ENCODE results near the gene SEPTIN1. TPM values are rescaled to one million over a fixed set of nuclear protein-coding genes. Genes with fewer than 3 reads are reported as not detected.

SEPTIN1 gene
- total and polyA plus RNA-seq, 2 of the 13 experiments (the other 11 are each of a cell fraction or from before 2014, with no cell fraction given), result 0.18 to 0.67 TPM

DNA sequence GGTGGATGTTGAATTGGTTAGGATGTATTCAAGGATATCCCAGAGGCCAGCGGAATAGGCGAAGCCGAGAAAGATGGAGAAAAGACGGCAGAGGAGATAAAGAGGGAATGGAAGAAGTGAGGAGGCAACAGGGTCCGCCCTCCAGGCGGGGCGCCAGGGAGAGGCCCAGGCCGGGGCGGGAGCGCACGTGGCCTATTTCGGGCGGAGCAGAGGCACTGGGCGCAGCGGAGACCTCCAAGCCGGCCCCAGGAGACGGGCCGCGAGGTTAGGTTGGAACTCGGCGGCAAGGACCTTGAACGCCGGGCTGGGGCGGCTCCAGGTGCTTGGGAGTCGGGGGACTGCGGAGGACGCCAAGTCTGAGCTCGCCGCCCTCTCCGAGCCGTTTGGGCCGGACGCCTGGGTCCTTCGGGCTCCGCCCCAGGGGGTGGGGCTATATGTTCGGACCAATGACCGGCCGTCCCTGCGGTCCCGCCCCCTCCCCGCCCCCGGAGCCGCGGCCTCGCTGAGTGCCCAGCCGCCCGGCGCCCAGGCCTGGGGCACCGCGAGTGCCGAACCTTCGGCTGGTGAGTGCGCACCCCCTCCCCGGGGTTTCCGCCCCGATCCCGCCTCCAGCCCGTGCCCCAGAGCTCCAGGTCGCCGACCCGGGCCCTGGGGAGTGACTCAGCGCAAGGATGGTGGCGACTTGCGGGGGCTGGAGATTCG is 24.9 kb upstream of the SEPTIN1 start, which contains the start of gene ZNF771 (continued):
- TF ChIP-seq, protein P1, sequence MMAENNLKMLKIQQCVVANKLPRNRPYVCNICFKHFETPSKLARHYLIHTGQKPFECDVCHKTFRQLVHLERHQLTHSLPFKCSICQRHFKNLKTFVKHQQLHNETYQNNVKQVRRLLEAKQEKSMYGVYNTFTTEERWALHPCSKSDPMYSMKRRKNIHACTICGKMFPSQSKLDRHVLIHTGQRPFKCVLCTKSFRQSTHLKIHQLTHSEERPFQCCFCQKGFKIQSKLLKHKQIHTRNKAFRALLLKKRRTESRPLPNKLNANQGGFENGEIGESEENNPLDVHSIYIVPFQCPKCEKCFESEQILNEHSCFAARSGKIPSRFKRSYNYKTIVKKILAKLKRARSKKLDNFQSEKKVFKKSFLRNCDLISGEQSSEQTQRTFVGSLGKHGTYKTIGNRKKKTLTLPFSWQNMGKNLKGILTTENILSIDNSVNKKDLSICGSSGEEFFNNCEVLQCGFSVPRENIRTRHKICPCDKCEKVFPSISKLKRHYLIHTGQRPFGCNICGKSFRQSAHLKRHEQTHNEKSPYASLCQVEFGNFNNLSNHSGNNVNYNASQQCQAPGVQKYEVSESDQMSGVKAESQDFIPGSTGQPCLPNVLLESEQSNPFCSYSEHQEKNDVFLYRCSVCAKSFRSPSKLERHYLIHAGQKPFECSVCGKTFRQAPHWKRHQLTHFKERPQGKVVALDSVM (CRISPR knock-in tag; IDR thresholded peaks at IDR 0.05), result peak; percentile 77
- no peak for TF ChIP-seq NR2F6 (IDR thresholded peaks at IDR 0.05)
- peak; percentile 34; the same call in 1 of the 2 replicates for TF ChIP-seq NR2F6 (CRISPR knock-in tag; IDR thresholded peaks at IDR 0.05)
- TF ChIP-seq, protein P2, sequence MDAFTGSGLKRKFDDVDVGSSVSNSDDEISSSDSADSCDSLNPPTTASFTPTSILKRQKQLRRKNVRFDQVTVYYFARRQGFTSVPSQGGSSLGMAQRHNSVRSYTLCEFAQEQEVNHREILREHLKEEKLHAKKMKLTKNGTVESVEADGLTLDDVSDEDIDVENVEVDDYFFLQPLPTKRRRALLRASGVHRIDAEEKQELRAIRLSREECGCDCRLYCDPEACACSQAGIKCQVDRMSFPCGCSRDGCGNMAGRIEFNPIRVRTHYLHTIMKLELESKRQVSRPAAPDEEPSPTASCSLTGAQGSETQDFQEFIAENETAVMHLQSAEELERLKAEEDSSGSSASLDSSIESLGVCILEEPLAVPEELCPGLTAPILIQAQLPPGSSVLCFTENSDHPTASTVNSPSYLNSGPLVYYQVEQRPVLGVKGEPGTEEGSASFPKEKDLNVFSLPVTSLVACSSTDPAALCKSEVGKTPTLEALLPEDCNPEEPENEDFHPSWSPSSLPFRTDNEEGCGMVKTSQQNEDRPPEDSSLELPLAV (CRISPR knock-in tag; conservative IDR thresholded peaks at IDR 0.05; ENCODE audit: low read depth), result no peak
- TF ChIP-seq, protein P3, sequence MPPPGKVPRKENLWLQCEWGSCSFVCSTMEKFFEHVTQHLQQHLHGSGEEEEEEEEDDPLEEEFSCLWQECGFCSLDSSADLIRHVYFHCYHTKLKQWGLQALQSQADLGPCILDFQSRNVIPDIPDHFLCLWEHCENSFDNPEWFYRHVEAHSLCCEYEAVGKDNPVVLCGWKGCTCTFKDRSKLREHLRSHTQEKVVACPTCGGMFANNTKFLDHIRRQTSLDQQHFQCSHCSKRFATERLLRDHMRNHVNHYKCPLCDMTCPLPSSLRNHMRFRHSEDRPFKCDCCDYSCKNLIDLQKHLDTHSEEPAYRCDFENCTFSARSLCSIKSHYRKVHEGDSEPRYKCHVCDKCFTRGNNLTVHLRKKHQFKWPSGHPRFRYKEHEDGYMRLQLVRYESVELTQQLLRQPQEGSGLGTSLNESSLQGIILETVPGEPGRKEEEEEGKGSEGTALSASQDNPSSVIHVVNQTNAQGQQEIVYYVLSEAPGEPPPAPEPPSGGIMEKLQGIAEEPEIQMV (CRISPR knock-in tag; IDR thresholded peaks at IDR 0.05; ENCODE audit: low read depth), result peak; percentile 62; the same call in 1 of the 2 replicates
- peak; percentile 65; the same call in 1 of the 2 replicates for TF ChIP-seq NFE2 (CRISPR knock-in tag; IDR thresholded peaks at IDR 0.05)
- no peak for TF ChIP-seq DPF2 (CRISPR knock-in tag; IDR thresholded peaks at IDR 0.05; ENCODE audit: borderline replicate concordance, low read depth)
- no peak; the same call in 1 of the 2 replicates for TF ChIP-seq ZC3H4 (CRISPR knock-in tag; IDR thresholded peaks at IDR 0.05; ENCODE audit: borderline replicate concordance)
- no peak for TF ChIP-seq ZNF496 (CRISPR knock-in tag; IDR thresholded peaks at IDR 0.05; ENCODE audit: insufficient replicate concordance)
- TF ChIP-seq ZNF326 (CRISPR knock-in tag; IDR thresholded peaks at IDR 0.05; ENCODE audit: borderline replicate concordance), result no peak
- TF ChIP-seq, protein P4, sequence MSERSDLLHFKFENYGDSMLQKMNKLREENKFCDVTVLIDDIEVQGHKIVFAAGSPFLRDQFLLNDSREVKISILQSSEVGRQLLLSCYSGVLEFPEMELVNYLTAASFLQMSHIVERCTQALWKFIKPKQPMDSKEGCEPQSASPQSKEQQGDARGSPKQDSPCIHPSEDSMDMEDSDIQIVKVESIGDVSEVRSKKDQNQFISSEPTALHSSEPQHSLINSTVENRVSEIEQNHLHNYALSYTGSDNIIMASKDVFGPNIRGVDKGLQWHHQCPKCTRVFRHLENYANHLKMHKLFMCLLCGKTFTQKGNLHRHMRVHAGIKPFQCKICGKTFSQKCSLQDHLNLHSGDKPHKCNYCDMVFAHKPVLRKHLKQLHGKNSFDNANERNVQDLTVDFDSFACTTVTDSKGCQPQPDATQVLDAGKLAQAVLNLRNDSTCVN (CRISPR knock-in tag; IDR thresholded peaks at IDR 0.05; ENCODE audit: borderline replicate concordance), result no peak
- TF ChIP-seq ZNF205 (CRISPR knock-in tag; IDR thresholded peaks at IDR 0.05), result peak; percentile 86
- TF ChIP-seq, protein P5, sequence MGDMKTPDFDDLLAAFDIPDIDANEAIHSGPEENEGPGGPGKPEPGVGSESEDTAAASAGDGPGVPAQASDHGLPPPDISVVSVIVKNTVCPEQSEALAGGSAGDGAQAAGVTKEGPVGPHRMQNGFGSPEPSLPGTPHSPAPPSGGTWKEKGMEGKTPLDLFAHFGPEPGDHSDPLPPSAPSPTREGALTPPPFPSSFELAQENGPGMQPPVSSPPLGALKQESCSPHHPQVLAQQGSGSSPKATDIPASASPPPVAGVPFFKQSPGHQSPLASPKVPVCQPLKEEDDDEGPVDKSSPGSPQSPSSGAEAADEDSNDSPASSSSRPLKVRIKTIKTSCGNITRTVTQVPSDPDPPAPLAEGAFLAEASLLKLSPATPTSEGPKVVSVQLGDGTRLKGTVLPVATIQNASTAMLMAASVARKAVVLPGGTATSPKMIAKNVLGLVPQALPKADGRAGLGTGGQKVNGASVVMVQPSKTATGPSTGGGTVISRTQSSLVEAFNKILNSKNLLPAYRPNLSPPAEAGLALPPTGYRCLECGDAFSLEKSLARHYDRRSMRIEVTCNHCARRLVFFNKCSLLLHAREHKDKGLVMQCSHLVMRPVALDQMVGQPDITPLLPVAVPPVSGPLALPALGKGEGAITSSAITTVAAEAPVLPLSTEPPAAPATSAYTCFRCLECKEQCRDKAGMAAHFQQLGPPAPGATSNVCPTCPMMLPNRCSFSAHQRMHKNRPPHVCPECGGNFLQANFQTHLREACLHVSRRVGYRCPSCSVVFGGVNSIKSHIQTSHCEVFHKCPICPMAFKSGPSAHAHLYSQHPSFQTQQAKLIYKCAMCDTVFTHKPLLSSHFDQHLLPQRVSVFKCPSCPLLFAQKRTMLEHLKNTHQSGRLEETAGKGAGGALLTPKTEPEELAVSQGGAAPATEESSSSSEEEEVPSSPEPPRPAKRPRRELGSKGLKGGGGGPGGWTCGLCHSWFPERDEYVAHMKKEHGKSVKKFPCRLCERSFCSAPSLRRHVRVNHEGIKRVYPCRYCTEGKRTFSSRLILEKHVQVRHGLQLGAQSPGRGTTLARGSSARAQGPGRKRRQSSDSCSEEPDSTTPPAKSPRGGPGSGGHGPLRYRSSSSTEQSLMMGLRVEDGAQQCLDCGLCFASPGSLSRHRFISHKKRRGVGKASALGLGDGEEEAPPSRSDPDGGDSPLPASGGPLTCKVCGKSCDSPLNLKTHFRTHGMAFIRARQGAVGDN (CRISPR knock-in tag; IDR thresholded peaks at IDR 0.05), result peak; percentile 97
- TF ChIP-seq, protein P6, sequence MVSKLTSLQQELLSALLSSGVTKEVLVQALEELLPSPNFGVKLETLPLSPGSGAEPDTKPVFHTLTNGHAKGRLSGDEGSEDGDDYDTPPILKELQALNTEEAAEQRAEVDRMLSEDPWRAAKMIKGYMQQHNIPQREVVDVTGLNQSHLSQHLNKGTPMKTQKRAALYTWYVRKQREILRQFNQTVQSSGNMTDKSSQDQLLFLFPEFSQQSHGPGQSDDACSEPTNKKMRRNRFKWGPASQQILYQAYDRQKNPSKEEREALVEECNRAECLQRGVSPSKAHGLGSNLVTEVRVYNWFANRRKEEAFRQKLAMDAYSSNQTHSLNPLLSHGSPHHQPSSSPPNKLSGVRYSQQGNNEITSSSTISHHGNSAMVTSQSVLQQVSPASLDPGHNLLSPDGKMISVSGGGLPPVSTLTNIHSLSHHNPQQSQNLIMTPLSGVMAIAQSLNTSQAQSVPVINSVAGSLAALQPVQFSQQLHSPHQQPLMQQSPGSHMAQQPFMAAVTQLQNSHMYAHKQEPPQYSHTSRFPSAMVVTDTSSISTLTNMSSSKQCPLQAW (CRISPR knock-in tag; IDR thresholded peaks at IDR 0.05), result 0 out of 2 replicates have a peak, but pooled peaks have one; percentile 35
